Adipocyte (in vitro differentiated cells): ENCODE results near the gene SURF2.
"Not testable (repeated sequence)": the region's sequence is repeated elsewhere in the genome, so short reads cannot be mapped to it uniquely, and the experiment has no call there.

Experiments
- DNase-seq: peaks from one replicate; pipeline ENCODE4 v3.0.0-alpha.2; 2015; ENCODE audit warnings: low read depth
- H3K27me3 ChIP-seq: replicated peaks from 2 replicates; pipeline ENCODE4 v1.7.0; 2013; ENCODE audit warnings: mild to moderate bottlenecking, low read length, moderate library complexity; ENCODE audit not compliant: control insufficient read depth, insufficient read depth
- H3K36me3 ChIP-seq: 2 replicates; pipeline ENCODE4 v1.7.0; 2013; ENCODE audit warnings: low read length, mild to moderate bottlenecking, moderate library complexity; ENCODE audit not compliant: control insufficient read depth, insufficient read depth, severe bottlenecking
- H3K4me1 ChIP-seq: 2 replicates; pipeline ENCODE4 v1.7.0; 2013; ENCODE audit warnings: mild to moderate bottlenecking, low read length, moderate library complexity; ENCODE audit not compliant: control insufficient read depth, insufficient read depth
- H3K4me3 ChIP-seq: 2 replicates; pipeline ENCODE4 v1.7.0; 2013; ENCODE audit warnings: mild to moderate bottlenecking, low read length, moderate library complexity
- H3K9ac ChIP-seq: 2 replicates; pipeline ENCODE4 v1.7.0; 2013; ENCODE audit warnings: mild to moderate bottlenecking, low read length, moderate library complexity
- H3K9me3 ChIP-seq: 2 replicates; pipeline ENCODE4 v1.7.0; 2013; ENCODE audit warnings: mild to moderate bottlenecking, low read length, moderate library complexity; ENCODE audit not compliant: control insufficient read depth

SURF2 gene

GRCh38 chr9:133370685-133371084 lies 14.3 kb downstream of the SURF2 start:
- DNase-seq: no peak
- H3K9me3 ChIP-seq: no peaks in the 10 kb centered on the region
- no peak overlapping the region for H3K9ac ChIP-seq
- H3K36me3 ChIP-seq: peaks cover 47% of the 10 kb centered on the region
- no peaks in the 10 kb centered on the region for H3K27me3 ChIP-seq
- peaks cover 69% of the 10 kb centered on the region for H3K4me1 ChIP-seq
- no peak overlapping the region for H3K4me3 ChIP-seq

GRCh38 chr9:133371261-133371711 lies 14.9 kb downstream of the SURF2 start:
- H3K36me3 ChIP-seq: peaks cover 41% of the 10 kb centered on the region
- no peak for DNase-seq
- no peaks in the 10 kb centered on the region for H3K27me3 ChIP-seq

GRCh38 chr9:133372144-133372543 lies 15.8 kb downstream of the SURF2 start:
- Histone ChIP-seq H3K9ac (peak overlapping the region; percentile 43), H3K36me3 (peaks cover 32% of the 10 kb centered on the region), H3K9me3 (no peaks in the 10 kb centered on the region), H3K4me3 (peak overlapping the region; percentile 20), H3K4me1 (peaks cover 76% of the 10 kb centered on the region), H3K27me3 (no peaks in the 10 kb centered on the region)
- DNase-seq: no peak

More at GRCh38 chr9:133371261-133371711, 14.9 kb downstream of the SURF2 start:
- H3K9me3 ChIP-seq: no peaks in the 10 kb centered on the region
- H3K9ac ChIP-seq: peak overlapping the region; percentile 53
- H3K4me1 ChIP-seq: peaks cover 69% of the 10 kb centered on the region
- H3K4me3 ChIP-seq: peak overlapping the region; percentile 20

GRCh38 chr9:133374612-133375115 lies 18.3 kb downstream of the SURF2 start:
- no peaks in the 10 kb centered on the region for H3K9me3 ChIP-seq
- H3K4me1 ChIP-seq: peaks cover 68% of the 10 kb centered on the region
- H3K27me3 ChIP-seq: no peaks in the 10 kb centered on the region
- H3K36me3 ChIP-seq: peaks cover 23% of the 10 kb centered on the region
- peak; percentile 68 for DNase-seq
- H3K4me3 ChIP-seq: peak overlapping the region; percentile 96
- peak overlapping the region; percentile 99 for H3K9ac ChIP-seq

- DNase-seq: peak; percentile 71
- peaks cover 18% of the 10 kb centered on the region for H3K36me3 ChIP-seq
- H3K4me1 ChIP-seq: peaks cover 62% of the 10 kb centered on the region
- peak overlapping the region; percentile 99 for H3K9ac ChIP-seq
- H3K9me3 ChIP-seq: no peaks in the 10 kb centered on the region
- no peaks in the 10 kb centered on the region for H3K27me3 ChIP-seq
- peak overlapping the region; percentile 96 for H3K4me3 ChIP-seq
These were observed 18.9 kb downstream of the SURF2 start for GRCh38 chr9:133375116-133375723.

- DNase-seq: peak; percentile 99
- Histone ChIP-seq H3K9me3 (no peaks in the 10 kb centered on the region), H3K36me3 (peaks cover 10% of the 10 kb centered on the region), H3K27me3 (no peaks in the 10 kb centered on the region), H3K9ac (peak within 1 kb of the TSS; percentile 99), H3K4me1 (peaks cover 55% of the 10 kb centered on the region), H3K4me3 (peak within 1 kb of the TSS; percentile 96)
These were observed 19.6 kb downstream of the SURF2 start, which contains the start of the genes STKLD1 and SURF4 for GRCh38 chr9:133375724-133376654. Gene STKLD1, plus strand, starts transcription at chr9:133376366. Its CDS starts 108 bp downstream, at chr9:133376474. Gene SURF4, minus strand, starts transcription at chr9:133376060. Its CDS starts 91 bp downstream, at chr9:133375969.

GRCh38 chr9:133377280-133377679 lies 20.9 kb downstream of the SURF2 start:
- H3K9ac ChIP-seq: peak overlapping the region; percentile 89
- H3K27me3 ChIP-seq, H3K9me3 ChIP-seq, H3K36me3 ChIP-seq, DNase-seq: not testable (repeated sequence)
- H3K4me3 ChIP-seq: peak overlapping the region; percentile 86
- peaks cover 42% of the 10 kb centered on the region for H3K4me1 ChIP-seq

- H3K9me3 ChIP-seq: no peaks in the 10 kb centered on the region
- no peaks in the 10 kb centered on the region for H3K27me3 ChIP-seq
- H3K36me3 ChIP-seq: peaks cover 4% of the 10 kb centered on the region
- H3K4me3 ChIP-seq: no peak overlapping the region
- no peak overlapping the region for H3K9ac ChIP-seq
- peaks cover 37% of the 10 kb centered on the region for H3K4me1 ChIP-seq
- DNase-seq: peak; percentile 44
These were observed 21.4 kb downstream of the SURF2 start for GRCh38 chr9:133377721-133378216.

GRCh38 chr9:133378408-133378962 lies 22.1 kb downstream of the SURF2 start:
- Histone ChIP-seq H3K36me3 (no peaks in the 10 kb centered on the region), H3K9ac (no peak overlapping the region), H3K4me3 (no peak overlapping the region), H3K27me3 (no peaks in the 10 kb centered on the region), H3K4me1 (peaks cover 30% of the 10 kb centered on the region), H3K9me3 (no peaks in the 10 kb centered on the region)
- no peak for DNase-seq

GRCh38 chr9:133379153-133380086 lies 23.1 kb downstream of the SURF2 start:
- no peaks in the 10 kb centered on the region for H3K36me3 ChIP-seq
- H3K27me3 ChIP-seq: no peaks in the 10 kb centered on the region
- H3K9me3 ChIP-seq: no peaks in the 10 kb centered on the region
- H3K4me1 ChIP-seq: peaks cover 22% of the 10 kb centered on the region
- H3K4me3 ChIP-seq: no peak overlapping the region
- H3K9ac ChIP-seq: no peak overlapping the region
- DNase-seq: no peak
